Measurements from ENCODE around the gene LEP.

LEP gene

DNA sequence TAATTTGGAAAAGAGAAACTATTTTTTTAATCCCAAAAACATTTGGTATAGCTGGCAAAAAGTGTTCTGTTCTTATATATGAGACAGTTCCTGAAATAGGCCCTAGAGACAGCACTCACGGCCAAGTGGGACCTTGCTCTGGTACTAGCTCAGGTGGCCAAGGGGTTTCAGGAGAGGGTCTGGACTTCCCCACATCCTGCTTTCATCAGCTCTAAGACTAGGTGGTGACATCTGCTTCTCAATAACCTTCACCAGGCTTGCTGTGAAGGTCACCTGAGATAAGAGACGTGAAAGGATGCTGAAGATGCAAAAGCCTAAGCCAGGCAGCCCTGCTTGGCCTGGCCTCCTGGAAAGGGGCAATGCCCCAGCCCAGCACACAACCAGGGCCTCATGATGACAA is 62.1 kb downstream of the LEP start:
- Histone ChIP-seq H3K4me2 (ENCODE audit: low read length, poor library complexity, severe bottlenecking) (no peak overlapping the region), H3K9ac (ENCODE audit: low read length) (no peak overlapping the region), H3K9me3 (ENCODE audit: control insufficient read depth, low read length) (no peaks in the 10 kb centered on the region), H3K36me3 (ENCODE audit: control insufficient read depth in 1 of 2, insufficient read depth in 2 of 2, low read depth in 1 of 2, low read length in 2 of 2) (peaks cover 34 to 52% of the 10 kb centered on the region in 2 experiments), H3K4ac (ENCODE audit: low read depth in 1 of 2, low read length in 2 of 2) (no peak overlapping the region), H3K18ac (ENCODE audit: low read depth in 1 of 2, low read length in 2 of 2) (no peak overlapping the region), H3K14ac (ENCODE audit: low read length in 2 of 2) (no peak overlapping the region), H3K79me1 (replicated peaks; ENCODE audit: low read length, poor library complexity, severe bottlenecking) (no peaks in the 10 kb centered on the region), H3K4me1 (ENCODE audit: control insufficient read depth, insufficient read depth, low read depth, low read length) (no peaks in the 10 kb centered on the region), H2AFZ (ENCODE audit: low read depth, low read length) (no peak overlapping the region), H3K27ac (ENCODE audit: low read length, poor library complexity, severe bottlenecking) (no peak overlapping the region), H2BK120ac (ENCODE audit: low read depth, low read length) (no peak overlapping the region), H3K23ac (ENCODE audit: low read length in 2 of 2) (no peak overlapping the region), H2AK5ac (ENCODE audit: low read length, severe bottlenecking) (no peak overlapping the region), H3K4me3 (ENCODE audit: insufficient read depth in 1 of 2, low read depth in 1 of 2, low read length in 2 of 2) (no peak overlapping the region), H3K27me3 (ENCODE audit: control insufficient read depth in 1 of 2, insufficient read depth in 1 of 2, low read length in 2 of 2) (no peaks in the 10 kb centered on the region), H2BK12ac (ENCODE audit: low read length in 2 of 2) (no peak overlapping the region), H2BK15ac (ENCODE audit: low read depth, poor library complexity, severe bottlenecking) (no peak overlapping the region), H4K8ac (ENCODE audit: low read length) (no peak overlapping the region), H4K91ac (ENCODE audit: low read length) (no peak overlapping the region), H2BK5ac (ENCODE audit: low read depth, low read length, poor library complexity, severe bottlenecking) (no peak overlapping the region)
- WGBS, result 95% methylated on average over 2 of the region's 2 CpGs
- DNase-seq, result no peak

DNA sequence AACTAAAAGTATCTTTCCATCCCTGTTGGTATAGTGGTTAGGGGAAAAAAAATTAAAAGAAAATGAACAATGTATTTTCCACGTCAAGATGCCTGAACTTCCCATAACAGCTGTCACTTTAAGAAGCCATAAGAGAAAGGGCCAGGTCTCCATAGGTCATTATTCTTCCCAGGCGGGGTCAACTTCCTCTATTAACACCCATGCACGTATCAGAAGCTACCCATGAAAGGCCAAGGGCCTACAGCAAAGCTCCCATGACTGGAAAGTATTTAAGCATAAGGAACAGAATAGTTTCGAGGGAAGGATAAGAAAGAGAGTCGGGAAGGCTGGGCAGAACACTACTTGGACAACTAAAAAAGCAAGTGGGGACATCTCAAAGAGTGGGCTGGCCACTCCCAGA is 62.6 kb downstream of the LEP start:
- Histone ChIP-seq H3K27me3 (ENCODE audit: control insufficient read depth in 1 of 2, insufficient read depth in 1 of 2, low read length in 2 of 2) (no peaks in the 10 kb centered on the region), H3K14ac (ENCODE audit: low read length in 2 of 2) (no peak overlapping the region), H3K18ac (ENCODE audit: low read depth in 1 of 2, low read length in 2 of 2) (no peak overlapping the region), H2BK5ac (ENCODE audit: low read depth, low read length, poor library complexity, severe bottlenecking) (no peak overlapping the region), H2BK15ac (ENCODE audit: low read depth, poor library complexity, severe bottlenecking) (no peak overlapping the region), H3K4ac (ENCODE audit: low read depth in 1 of 2, low read length in 2 of 2) (no peak overlapping the region), H3K9me3 (ENCODE audit: control insufficient read depth, low read length) (no peaks in the 10 kb centered on the region), H2BK120ac (ENCODE audit: low read depth, low read length) (no peak overlapping the region), H4K8ac (ENCODE audit: low read length) (no peak overlapping the region), H3K23ac (ENCODE audit: low read length in 2 of 2) (no peak overlapping the region), H3K27ac (ENCODE audit: low read length, poor library complexity, severe bottlenecking) (no peak overlapping the region), H2AFZ (ENCODE audit: low read depth, low read length) (no peak overlapping the region), H4K91ac (ENCODE audit: low read length) (no peak overlapping the region), H3K4me1 (ENCODE audit: control insufficient read depth, insufficient read depth, low read depth, low read length) (no peaks in the 10 kb centered on the region), H3K36me3 (ENCODE audit: control insufficient read depth in 1 of 2, insufficient read depth in 2 of 2, low read depth in 1 of 2, low read length in 2 of 2) (peaks cover 34 to 56% of the 10 kb centered on the region in 2 experiments), H2BK12ac (ENCODE audit: low read length in 2 of 2) (no peak overlapping the region), H3K79me1 (replicated peaks; ENCODE audit: low read length, poor library complexity, severe bottlenecking) (no peaks in the 10 kb centered on the region), H3K4me3 (ENCODE audit: insufficient read depth in 1 of 2, low read depth in 1 of 2, low read length in 2 of 2) (no peak overlapping the region), H3K4me2 (ENCODE audit: low read length, poor library complexity, severe bottlenecking) (no peak overlapping the region), H3K9ac (ENCODE audit: low read length) (no peak overlapping the region), H2AK5ac (ENCODE audit: low read length, severe bottlenecking) (no peak overlapping the region)
- DNase-seq, result no peak
- WGBS, result 90% methylated on average over 5 of the region's 5 CpGs

DNA sequence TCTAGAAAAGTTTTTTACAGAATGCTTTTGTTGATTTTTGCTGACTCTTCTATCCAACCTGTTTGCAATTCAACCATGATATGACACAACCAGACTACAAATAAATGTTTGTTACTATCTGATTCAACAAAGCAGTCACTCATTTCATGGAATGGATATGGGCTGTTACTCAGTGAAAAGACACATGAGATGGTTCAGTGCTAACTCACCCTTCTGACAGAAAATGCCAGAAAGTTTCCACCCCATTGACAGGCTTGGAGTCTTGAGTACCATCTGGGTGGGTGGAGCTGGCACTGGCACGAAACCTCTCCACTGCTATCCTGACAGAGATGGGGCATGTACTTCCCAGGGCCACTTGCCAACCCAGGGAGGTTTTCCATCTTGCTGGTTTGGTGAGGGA is 63.1 kb downstream of the LEP start:
- no peaks in the 10 kb centered on the region for H3K27me3 ChIP-seq (ENCODE audit: control insufficient read depth in 1 of 2, insufficient read depth in 1 of 2, low read length in 2 of 2)
- H3K23ac ChIP-seq (ENCODE audit: low read length in 2 of 2), result no peak overlapping the region
- no peak overlapping the region for H2AFZ ChIP-seq (ENCODE audit: low read depth, low read length)
- H3K18ac ChIP-seq (ENCODE audit: low read depth in 1 of 2, low read length in 2 of 2), result no peak overlapping the region
- H2BK15ac ChIP-seq (ENCODE audit: low read depth, poor library complexity, severe bottlenecking), result no peak overlapping the region
- no peak overlapping the region for H2BK12ac ChIP-seq (ENCODE audit: low read length in 2 of 2)
- H2BK5ac ChIP-seq (ENCODE audit: low read depth, low read length, poor library complexity, severe bottlenecking), result no peak overlapping the region
- no peaks in the 10 kb centered on the region for H3K4me1 ChIP-seq (ENCODE audit: control insufficient read depth, insufficient read depth, low read depth, low read length)
- H3K9ac ChIP-seq (ENCODE audit: low read length), result no peak overlapping the region
- DNase-seq, result no peak
- H3K14ac ChIP-seq (ENCODE audit: low read length in 2 of 2), result no peak overlapping the region
- H3K4me2 ChIP-seq (ENCODE audit: low read length, poor library complexity, severe bottlenecking), result no peak overlapping the region
- H3K79me1 ChIP-seq (replicated peaks; ENCODE audit: low read length, poor library complexity, severe bottlenecking), result no peaks in the 10 kb centered on the region
- no peaks in the 10 kb centered on the region for H3K9me3 ChIP-seq (ENCODE audit: control insufficient read depth, low read length)
- no peak overlapping the region for H4K91ac ChIP-seq (ENCODE audit: low read length)
- no peak overlapping the region for H3K27ac ChIP-seq (ENCODE audit: low read length, poor library complexity, severe bottlenecking)
- 95% methylated on average over 1 of the region's 1 CpG for WGBS
- no peak overlapping the region for H4K8ac ChIP-seq (ENCODE audit: low read length)
- no peak overlapping the region for H2AK5ac ChIP-seq (ENCODE audit: low read length, severe bottlenecking)
- no peak overlapping the region for H3K4ac ChIP-seq (ENCODE audit: low read depth in 1 of 2, low read length in 2 of 2)
- H3K4me3 ChIP-seq (ENCODE audit: insufficient read depth in 1 of 2, low read depth in 1 of 2, low read length in 2 of 2), result no peak overlapping the region
- peaks cover 34 to 60% of the 10 kb centered on the region in 2 experiments for H3K36me3 ChIP-seq (ENCODE audit: control insufficient read depth in 1 of 2, insufficient read depth in 2 of 2, low read depth in 1 of 2, low read length in 2 of 2)
- H2BK120ac ChIP-seq (ENCODE audit: low read depth, low read length), result no peak overlapping the region

DNA sequence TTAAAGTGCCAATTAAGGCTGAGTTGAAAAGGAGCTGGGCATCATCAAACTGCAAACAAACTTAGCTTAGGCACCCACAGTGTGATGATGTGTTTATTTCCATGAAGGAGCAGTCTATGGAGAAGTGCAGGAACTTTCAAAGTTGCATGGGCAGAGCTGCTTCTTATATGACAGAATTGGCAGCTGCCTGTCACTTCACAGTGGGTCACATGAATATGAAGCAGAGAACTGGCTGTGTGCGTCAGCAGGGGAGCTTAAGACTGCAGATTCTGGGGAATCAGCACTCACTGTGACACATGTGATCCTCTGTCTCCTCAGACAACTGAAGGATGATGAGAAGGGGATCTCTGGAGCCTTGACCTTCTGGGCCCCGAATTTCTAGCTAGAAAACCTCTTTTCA is 66.0 kb downstream of the LEP start:
- H2BK5ac ChIP-seq (ENCODE audit: low read depth, low read length, poor library complexity, severe bottlenecking), result no peak overlapping the region
- no peak for DNase-seq
- no peak overlapping the region for H3K18ac ChIP-seq (ENCODE audit: low read depth in 1 of 2, low read length in 2 of 2)
- H2BK15ac ChIP-seq (ENCODE audit: low read depth, poor library complexity, severe bottlenecking), result no peak overlapping the region
- no peaks in the 10 kb centered on the region for H3K9me3 ChIP-seq (ENCODE audit: control insufficient read depth, low read length)
- H2BK120ac ChIP-seq (ENCODE audit: low read depth, low read length), result no peak overlapping the region
- no peak overlapping the region for H2AFZ ChIP-seq (ENCODE audit: low read depth, low read length)
- no peak overlapping the region for H2AK5ac ChIP-seq (ENCODE audit: low read length, severe bottlenecking)
- no peak overlapping the region for H2BK12ac ChIP-seq (ENCODE audit: low read length in 2 of 2)
- H3K4me3 ChIP-seq (ENCODE audit: insufficient read depth in 1 of 2, low read depth in 1 of 2, low read length in 2 of 2), result no peak overlapping the region
- H4K91ac ChIP-seq (ENCODE audit: low read length), result no peak overlapping the region
- no peak overlapping the region for H3K23ac ChIP-seq (ENCODE audit: low read length in 2 of 2)
- no peak overlapping the region for H3K4me2 ChIP-seq (ENCODE audit: low read length, poor library complexity, severe bottlenecking)
- 100% methylated on average over 2 of the region's 2 CpGs for WGBS
- no peaks in the 10 kb centered on the region for H3K27me3 ChIP-seq (ENCODE audit: control insufficient read depth in 1 of 2, insufficient read depth in 1 of 2, low read length in 2 of 2)
- H3K14ac ChIP-seq (ENCODE audit: low read length in 2 of 2), result no peak overlapping the region
- no peak overlapping the region for H3K27ac ChIP-seq (ENCODE audit: low read length, poor library complexity, severe bottlenecking)
- H3K79me1 ChIP-seq (replicated peaks; ENCODE audit: low read length, poor library complexity, severe bottlenecking), result peaks cover 2% of the 10 kb centered on the region
- no peak overlapping the region for H3K9ac ChIP-seq (ENCODE audit: low read length)
- H3K4me1 ChIP-seq (ENCODE audit: control insufficient read depth, insufficient read depth, low read depth, low read length), result no peaks in the 10 kb centered on the region
- no peak overlapping the region for H4K8ac ChIP-seq (ENCODE audit: low read length)
- no peak overlapping the region for H3K4ac ChIP-seq (ENCODE audit: low read depth in 1 of 2, low read length in 2 of 2)
- peaks cover 28 to 79% of the 10 kb centered on the region in 2 experiments for H3K36me3 ChIP-seq (ENCODE audit: control insufficient read depth in 1 of 2, insufficient read depth in 2 of 2, low read depth in 1 of 2, low read length in 2 of 2)
